GM21515 (cell line): ENCODE measurements around the gene NCAPG2.
A peak's percentile ranks its signal among the peaks of the same experiment; 100 is the strongest.
"Not testable (repeated sequence)": the region's sequence is repeated elsewhere in the genome, so short reads cannot be mapped to it uniquely, and the experiment has no call there.

Experiments
- ATAC-seq: cut with Tn5 transposase; IDR thresholded peaks from one replicate; pipeline ENCODE4 v1.9.1; 2021; ENCODE audit not compliant: unreplicated experiment

NCAPG2 gene

DNA sequence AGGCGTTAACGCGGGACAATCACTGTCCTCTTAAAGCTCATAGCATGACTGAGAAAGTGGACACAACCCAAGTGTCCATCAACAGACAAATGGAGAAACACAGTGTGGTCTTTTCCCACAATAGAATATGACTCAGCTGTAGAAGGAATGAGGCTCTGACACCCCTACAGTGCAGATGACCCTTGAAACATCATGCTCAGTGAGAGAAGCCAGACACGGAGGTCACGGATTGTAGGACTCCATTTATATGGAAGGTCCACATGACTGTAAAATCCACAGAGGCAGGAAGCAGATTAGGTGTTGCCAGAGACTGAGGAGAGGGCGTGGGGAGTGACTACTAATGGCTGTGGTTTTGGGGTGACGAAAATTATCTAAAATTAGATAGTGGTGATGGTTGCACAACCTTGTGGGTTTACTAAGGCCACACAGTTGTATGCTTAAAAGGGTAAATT lies 6.1 kb upstream of the NCAPG2 start:
- no peak for ATAC-seq

- no peak for ATAC-seq
These were observed 3.0 kb upstream of the NCAPG2 start for GRCh38 chr7:158707610-158708009.

DNA sequence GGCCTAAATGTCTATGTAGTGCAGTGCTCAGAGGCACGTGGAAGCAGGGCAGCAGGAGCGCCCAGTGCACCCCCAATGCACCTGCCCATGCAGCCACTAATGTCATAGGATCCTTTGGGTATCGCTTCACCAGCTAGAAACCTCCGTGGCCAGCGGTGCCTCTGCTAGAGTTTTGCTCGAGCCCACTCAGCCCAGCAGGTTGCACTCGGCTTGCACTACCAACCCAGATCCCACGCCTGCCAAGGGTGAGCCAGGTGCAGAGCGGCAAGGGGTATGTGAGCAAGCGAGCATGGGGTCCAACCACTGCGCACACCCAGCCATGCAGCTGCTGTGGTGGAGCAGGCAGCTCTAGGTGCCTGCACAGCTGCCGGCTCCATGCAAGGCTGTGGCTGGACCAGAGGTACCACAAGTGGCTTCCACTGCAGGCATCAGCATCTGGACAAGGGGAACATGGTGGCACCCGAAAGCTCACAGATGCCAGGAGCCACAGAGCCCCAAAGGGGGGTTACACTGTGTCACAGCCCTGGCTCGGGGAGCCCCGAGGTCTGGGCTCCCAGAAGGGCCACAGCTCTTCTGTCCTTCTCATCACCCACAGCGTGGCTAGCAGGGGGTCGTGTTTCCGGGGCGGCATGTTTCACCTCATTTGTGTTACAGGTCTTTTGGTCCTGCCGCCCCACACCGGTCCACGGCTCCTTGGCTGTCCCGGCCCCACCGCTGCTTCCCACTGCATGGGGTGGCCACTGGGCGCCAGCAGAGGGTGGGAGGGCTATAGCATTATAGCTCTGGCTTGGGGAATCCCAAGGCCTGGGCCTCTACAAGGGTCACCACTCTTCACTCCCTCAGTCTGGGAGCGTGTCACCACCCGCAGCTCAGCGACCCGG lies 2.3 kb upstream of the NCAPG2 start:
- no peak for ATAC-seq

DNA sequence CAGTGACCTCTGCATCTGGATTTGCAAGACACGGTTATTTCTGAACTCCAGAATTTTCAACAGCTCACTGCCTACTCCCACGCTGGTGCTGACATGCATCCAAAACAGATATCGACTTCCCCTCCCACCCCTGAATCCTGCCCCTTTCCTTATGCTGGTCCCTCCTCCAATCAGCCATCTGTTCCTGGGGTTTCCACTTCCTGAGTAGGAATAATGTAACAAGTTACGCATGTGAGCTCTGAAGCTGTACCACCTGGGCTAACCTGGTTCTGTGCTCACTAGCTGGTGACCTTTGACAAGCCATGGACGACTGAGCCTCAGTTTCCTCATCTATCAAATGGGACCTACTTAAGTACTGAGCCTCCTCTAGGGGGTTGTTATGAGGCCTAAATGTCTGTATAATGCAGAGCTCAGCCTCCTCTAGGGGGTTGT lies 1.7 kb upstream of the NCAPG2 start:
- no peak for ATAC-seq

DNA sequence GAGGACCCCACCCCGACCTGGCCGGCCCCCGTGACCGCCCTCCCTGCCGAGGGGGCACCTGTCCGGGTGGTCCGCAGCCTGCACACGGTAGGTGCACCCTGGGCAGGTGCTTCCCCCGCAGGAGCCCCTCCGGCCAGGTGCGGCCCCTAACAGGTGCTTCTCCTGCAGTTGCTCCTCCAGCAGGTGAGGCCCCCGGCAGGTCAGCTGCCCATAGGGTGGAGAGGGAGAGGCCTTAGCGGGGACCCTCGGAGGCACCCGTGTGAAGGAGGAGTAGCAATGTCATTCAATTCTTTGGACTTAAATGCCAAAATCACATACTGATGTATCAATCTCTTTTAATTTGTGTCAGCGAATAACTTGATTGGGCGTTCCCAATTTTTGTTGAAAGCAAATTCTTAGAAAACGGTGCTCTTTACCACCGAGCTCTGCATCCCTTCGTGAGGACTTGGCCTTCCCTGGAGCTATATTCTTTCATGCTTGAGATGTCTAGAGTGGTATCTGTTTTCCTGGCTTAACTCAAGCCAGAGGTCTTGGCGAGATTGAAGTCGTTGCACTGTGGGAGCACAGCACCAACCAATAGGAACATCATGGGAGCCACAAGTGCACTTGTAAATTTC lies 738 bp upstream of the NCAPG2 start:
- no peak for ATAC-seq

DNA sequence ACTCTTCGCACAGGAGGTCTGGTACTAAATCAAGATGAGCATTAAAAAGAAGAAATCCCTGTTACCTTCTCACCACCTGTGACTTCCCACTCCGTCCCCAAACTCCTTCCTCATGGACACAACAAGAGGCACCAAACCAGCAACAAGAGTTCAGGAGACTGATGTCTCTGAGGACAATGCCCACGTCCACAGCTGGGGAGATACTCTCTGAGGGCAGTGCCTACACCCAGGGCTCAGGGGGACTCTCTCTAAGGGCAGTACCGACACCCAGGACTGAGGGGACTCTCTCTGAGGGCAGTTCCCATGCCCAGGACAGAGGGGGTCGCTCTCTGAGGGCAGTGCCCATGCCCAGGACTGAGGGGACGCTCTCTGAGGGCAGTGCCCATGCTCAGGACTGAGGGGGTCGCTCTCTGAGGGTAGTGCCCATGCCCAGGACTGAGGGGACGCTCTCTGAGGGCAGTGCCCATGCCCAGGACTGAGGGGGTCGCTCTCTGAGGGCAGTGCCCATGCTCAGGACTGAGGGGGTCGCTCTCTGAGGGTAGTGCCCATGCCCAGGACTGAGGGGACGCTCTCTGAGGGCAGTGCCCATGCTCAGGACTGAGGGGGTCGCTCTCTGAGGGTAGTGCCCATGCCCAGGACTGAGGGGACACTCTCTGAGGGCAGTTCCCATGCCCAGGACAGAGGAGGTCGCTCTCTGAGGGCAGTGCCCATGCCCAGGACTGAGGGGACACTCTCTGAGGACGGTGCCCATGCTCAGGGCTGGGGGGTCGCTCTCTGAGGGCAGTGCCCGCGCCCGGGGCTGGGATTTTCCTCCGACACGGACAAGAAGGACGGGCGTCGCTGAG lies 703 bp downstream of the NCAPG2 start:
- not testable (repeated sequence) for ATAC-seq

- ATAC-seq = no peak
These were observed 1.7 kb downstream of the NCAPG2 start for GRCh38 chr7:158702944-158703343.

DNA sequence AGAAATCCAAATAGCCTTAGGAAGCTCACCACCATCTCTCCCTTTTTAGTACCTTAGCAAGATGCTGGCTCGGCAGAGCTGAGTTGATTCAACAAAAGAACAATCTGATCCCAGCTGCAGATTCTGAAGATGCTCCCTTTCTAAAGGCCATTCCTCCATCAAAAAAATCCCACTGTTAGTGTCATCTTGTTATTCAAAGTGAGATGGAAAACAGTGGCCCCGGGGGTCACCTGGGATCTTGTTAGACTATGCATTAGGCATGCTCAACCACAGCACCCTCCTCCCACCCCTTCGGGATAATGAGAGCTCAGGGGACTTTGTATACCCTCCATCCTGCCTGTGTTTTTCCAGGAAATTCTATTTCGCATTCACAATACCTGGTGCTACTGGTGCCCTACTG lies 2.4 kb downstream of the NCAPG2 start:
- no peak for ATAC-seq

- ATAC-seq = no peak
These were observed 4.6 kb downstream of the NCAPG2 start for GRCh38 chr7:158700008-158700407.

- no peak for ATAC-seq
These were observed 5.3 kb downstream of the NCAPG2 start for GRCh38 chr7:158699341-158699740.

GRCh38 chr7:158698657-158699195 lies 5.9 kb downstream of the NCAPG2 start:
- no peak for ATAC-seq

GRCh38 chr7:158697597-158697996 lies 7.0 kb downstream of the NCAPG2 start:
- not testable (repeated sequence) for ATAC-seq

GRCh38 chr7:158695726-158696452 lies 8.7 kb downstream of the NCAPG2 start:
- peak; percentile 69 for ATAC-seq

GRCh38 chr7:158695056-158695455 lies 9.5 kb downstream of the NCAPG2 start:
- ATAC-seq = no peak

DNA sequence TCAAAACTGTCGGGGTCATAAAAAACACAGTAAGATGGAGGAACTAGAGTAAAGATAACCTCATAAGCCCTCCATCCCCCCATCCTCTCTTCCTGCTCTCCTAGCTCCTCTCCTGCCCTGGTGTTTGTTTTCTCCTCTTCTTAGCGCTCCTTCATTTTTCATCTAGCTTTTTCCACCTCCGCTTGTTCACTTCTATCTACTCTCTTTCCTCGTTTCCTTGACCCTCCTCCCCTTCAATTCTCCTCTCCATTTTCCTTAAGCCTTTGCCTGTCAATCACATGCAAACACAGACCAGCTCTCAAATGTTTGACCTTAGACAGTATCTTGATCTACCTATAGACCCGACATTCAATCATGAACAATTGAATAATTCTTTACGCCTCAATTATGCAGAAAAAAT lies 10.0 kb downstream of the NCAPG2 start:
- no peak for ATAC-seq

GRCh38 chr7:158689488-158689887 lies 15.1 kb downstream of the NCAPG2 start:
- no peak for ATAC-seq

GRCh38 chr7:158687406-158687805 lies 17.2 kb downstream of the NCAPG2 start:
- ATAC-seq = no peak

DNA sequence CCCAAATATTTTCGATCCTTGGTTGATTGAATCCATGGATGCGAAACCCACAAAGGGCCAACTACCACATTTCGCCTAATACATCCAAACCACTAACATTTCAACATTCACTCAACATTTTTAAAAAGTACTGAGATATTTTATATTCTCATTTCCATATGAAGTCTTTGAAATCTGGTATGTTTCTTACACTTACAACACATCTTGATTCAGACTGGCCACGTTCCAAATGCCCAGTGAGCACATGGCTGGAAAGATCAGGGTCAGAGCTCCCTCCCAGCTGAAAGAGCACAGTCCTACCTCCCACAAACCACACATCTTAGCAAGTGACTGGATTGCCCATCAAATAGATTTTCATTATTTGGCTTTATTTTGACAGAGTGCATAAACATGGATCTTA lies 18.9 kb downstream of the NCAPG2 start:
- no peak for ATAC-seq

- no peak for ATAC-seq
These were observed 20.3 kb downstream of the NCAPG2 start for GRCh38 chr7:158684329-158684728.

DNA sequence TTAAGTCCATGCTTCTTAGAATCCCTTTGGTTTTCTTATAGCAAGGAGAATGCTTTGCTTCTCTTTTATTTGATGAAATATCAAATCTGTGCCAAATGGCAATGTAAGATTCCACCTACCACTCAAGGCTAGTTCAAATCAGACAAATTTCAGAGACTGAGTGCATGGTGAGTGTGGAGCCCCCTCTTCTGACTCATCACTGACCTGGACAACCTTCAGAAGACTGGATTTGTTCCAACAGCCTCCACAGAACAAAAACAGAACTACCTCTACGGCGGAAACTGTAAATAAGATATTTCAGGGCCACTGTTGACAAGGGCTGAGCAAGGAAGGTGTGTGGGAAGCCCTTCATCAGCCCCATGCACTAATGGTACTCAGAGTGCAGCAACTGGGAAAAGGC lies 21.1 kb downstream of the NCAPG2 start:
- ATAC-seq = no peak

DNA sequence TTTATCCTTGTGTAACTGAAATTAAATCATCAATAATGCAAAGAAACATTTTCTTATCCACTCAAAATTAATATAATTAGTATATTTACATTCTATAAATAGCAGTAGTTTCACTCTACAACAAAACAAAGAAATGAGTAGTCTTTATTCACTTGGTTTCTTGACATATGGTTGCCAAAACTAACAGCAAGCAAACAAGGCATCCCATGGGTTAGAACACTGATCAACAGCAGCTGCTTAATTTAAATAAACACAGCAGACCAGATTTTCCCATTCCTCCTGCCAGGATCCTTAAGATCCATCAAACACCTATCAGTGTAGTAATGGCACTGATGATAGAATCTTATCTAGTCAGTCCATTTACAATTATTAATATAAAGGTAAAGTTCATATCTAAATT lies 22.1 kb downstream of the NCAPG2 start:
- ATAC-seq = no peak
